ENCODE measurements around the gene RFLNA. TPM values are rescaled to one million over a fixed set of nuclear protein-coding genes. Genes with fewer than 3 reads are reported as not detected.
A peak's percentile ranks its signal among the peaks of the same experiment; 100 is the strongest.

RFLNA gene
- total and polyA plus RNA-seq, 2 of the 13 experiments (the other 11 are each of a cell fraction or from before 2014, with no cell fraction given): not detected

DNA sequence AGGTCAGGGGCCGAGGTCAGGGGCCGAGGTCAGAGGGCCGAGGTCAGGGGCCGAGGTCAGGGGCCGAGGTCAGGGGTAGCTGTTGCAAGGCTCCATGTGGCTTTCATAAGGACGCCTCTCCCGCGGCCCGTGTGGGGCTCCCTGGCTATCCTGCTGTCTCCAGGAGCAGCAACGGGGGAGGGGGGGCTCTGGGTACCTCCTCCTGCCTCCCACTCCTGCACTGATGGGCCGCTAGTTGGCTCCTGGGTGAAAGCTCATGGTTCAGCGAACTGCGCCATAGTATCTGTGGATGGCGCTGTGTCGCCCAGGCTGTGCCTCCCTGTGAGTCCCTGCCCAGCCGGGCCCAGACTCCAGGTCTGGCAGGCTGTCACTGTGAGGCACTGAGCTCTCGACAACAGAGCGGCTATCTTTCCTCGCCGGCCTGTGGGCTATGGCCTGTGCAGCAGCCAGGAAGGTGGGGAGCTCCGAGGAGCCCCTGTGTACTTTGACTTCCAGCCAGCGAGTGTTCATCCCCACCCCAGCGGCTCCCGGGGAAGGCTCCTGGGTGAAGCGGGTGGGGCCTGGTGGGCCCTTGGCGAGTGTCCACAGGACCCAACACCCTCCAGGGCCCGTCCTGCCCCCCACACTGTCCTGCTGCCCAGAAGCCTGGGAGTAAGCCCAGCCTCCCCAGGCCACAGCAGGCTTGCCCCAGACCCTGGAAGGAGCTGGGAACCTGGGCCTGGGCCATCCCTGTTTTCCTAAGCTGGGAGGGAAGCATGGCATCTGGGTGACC, 8.1 kb downstream of the RFLNA start:
- in situ Hi-C loops (cut with HindIII; ENCODE audit: extremely low pct_ligation_motif_present, low pct_unique_long_range_greater_than_20kb): no loop called here
- intact Hi-C loops (cut with micrococcal nuclease; ENCODE audit: unreplicated experiment): loop anchor here (1.0 kb wide), 1 partner anchor 8 kb away; the partner anchor contains the start of gene RFLNA
- no TSS peak for BruUV-seq (replicated peaks)
- H4K20me1 ChIP-seq (ENCODE audit: insufficient read depth, low read length): no peaks in the 10 kb centered on the region; the same call in 1 of the 2 replicates
- ChIA-PET POLR2A (no interaction called here), CTCF (ENCODE audit: low intra/inter-chr PET ratio, low total read pairs) (no interaction called here)
- H3K27ac ChIP-seq (ENCODE audit: extremely low read length, insufficient read depth, low read length): no peak overlapping the region
- H3K79me2 ChIP-seq (ENCODE audit: insufficient read depth, low read length): no peaks in the 10 kb centered on the region
- WGBS (ENCODE audit: low lambda C conversion rate): 0% methylated on average over 2 of the region's 27 CpGs
- no peak overlapping the region for H2AFZ ChIP-seq (ENCODE audit: low read length)
- FAIRE-seq: no peak
- TF ChIP-seq NR2F1 (CRISPR knock-in tag; IDR thresholded peaks at IDR 0.05) (peak in 1 of 2 experiments; percentile 79; a peak in 2 of 4 replicates), PTBP1 (IDR thresholded peaks at IDR 0.05; ENCODE audit: low read depth, low read length, poor library complexity, severe bottlenecking) (no peak), NR2F2 (IDR thresholded peaks at IDR 0.05; ENCODE audit: borderline replicate concordance, low read depth) (peak; percentile 86), HNF4A (CRISPR knock-in tag; IDR thresholded peaks at IDR 0.05) (0 out of 2 replicates have a peak, but pooled peaks have one; percentile 17), NR2F6 (IDR thresholded peaks at IDR 0.05) (peak; percentile 55; the same call in 1 of the 2 replicates), NR2F6 (CRISPR knock-in tag; IDR thresholded peaks at IDR 0.05) (no peak)
- peaks cover under 1 to 36% of the 10 kb centered on the region in 2 experiments; a peak in 3 of 5 replicates for H3K27me3 ChIP-seq (ENCODE audit: control insufficient read depth in 1 of 2, insufficient read depth in 2 of 2, low read length in 2 of 2)
- no peak overlapping the region for H3K4me2 ChIP-seq (ENCODE audit: low read depth, low read length)
- DNase-seq (ENCODE audit: low spot score): no peak
- no peak overlapping the region for H3K9ac ChIP-seq (ENCODE audit: insufficient read depth, low read depth, low read length)
- no peak overlapping the region for H3K4me3 ChIP-seq (replicated peaks in 1 of 3; ENCODE audit: insufficient read depth in 1 of 3, low read depth in 2 of 3, low read length in 3 of 3)
- peak; percentile 25 for ATAC-seq
- H3K36me3 ChIP-seq (replicated peaks in 1 of 2; ENCODE audit: control insufficient read depth in 1 of 2, insufficient read depth in 2 of 2, low read length in 2 of 2): no peaks in the 10 kb centered on the region
- no peaks in the 10 kb centered on the region for H3K4me1 ChIP-seq (ENCODE audit: insufficient read depth, low read length)
- no peaks in the 10 kb centered on the region for H3K9me3 ChIP-seq (ENCODE audit: low read length)

DNA sequence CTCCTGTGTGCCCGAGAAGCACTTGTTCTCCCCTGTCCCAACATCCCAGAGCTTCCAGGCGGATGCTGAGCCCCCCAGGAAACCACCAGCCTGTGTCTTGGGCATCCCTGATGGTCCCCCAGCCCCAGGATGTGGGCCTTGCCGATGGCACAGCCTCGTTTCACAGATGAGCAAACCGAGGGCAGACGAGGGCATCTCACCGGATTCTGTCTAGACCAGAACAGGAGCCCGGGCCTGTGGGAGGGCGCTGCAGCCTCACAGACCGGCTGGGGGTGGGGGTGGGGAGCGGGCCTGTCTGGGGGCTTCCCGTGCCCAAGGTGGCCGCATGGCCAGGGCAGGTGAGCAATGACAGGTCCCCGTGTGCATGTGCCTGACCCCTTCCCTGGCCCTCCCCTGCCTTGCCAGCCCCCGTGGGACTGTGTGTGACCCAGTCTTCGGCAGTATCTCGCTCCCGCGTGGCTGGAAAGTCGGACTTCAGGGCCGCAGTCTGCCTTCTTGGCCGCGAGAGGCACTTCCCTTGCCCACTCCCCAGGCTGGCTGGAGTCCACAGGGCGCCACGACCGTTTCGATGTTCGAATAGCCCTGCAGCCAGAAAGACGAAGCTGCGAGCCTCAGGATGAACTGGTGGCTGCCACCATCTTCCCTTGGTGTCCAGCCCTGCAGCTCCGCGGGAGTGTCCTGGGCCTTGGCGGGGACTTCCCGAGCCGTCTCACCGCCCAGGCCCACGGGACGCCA, 8.9 kb downstream of the RFLNA start:
- Histone ChIP-seq H2AFZ (ENCODE audit: low read length) (no peak overlapping the region), H3K4me3 (replicated peaks in 1 of 3; ENCODE audit: insufficient read depth in 1 of 3, low read depth in 2 of 3, low read length in 3 of 3) (no peak overlapping the region), H3K36me3 (replicated peaks in 1 of 2; ENCODE audit: control insufficient read depth in 1 of 2, insufficient read depth in 2 of 2, low read length in 2 of 2) (no peaks in the 10 kb centered on the region), H3K9ac (ENCODE audit: insufficient read depth, low read depth, low read length) (no peak overlapping the region), H3K27ac (ENCODE audit: extremely low read length, insufficient read depth, low read length) (no peak overlapping the region), H4K20me1 (ENCODE audit: insufficient read depth, low read length) (no peaks in the 10 kb centered on the region), H3K4me2 (ENCODE audit: low read depth, low read length) (no peak overlapping the region), H3K9me3 (ENCODE audit: low read length) (no peaks in the 10 kb centered on the region), H3K79me2 (ENCODE audit: insufficient read depth, low read length) (no peaks in the 10 kb centered on the region), H3K27me3 (ENCODE audit: control insufficient read depth in 1 of 2, insufficient read depth in 2 of 2, low read length in 2 of 2) (peaks cover 2 to 35% of the 10 kb centered on the region in 2 experiments; a peak in 2 of 5 replicates), H3K4me1 (ENCODE audit: insufficient read depth, low read length) (no peaks in the 10 kb centered on the region)
- BruUV-seq (replicated peaks): no TSS peak
- ChIA-PET CTCF (ENCODE audit: low intra/inter-chr PET ratio, low total read pairs) (no interaction called here), POLR2A (no interaction called here)
- no peak for FAIRE-seq
- no peak for DNase-seq (ENCODE audit: low spot score)
- no peak for ATAC-seq
- in situ Hi-C loops (cut with HindIII; ENCODE audit: extremely low pct_ligation_motif_present, low pct_unique_long_range_greater_than_20kb): no loop called here
- 69% methylated on average over 14 of the region's 38 CpGs for WGBS (ENCODE audit: low lambda C conversion rate)
- intact Hi-C loops (cut with micrococcal nuclease; ENCODE audit: unreplicated experiment): loop anchor here (1.0 kb wide), 1 partner anchor 8 kb away; the partner anchor contains the start of gene RFLNA
- TF ChIP-seq HMG20A (CRISPR knock-in tag; IDR thresholded peaks at IDR 0.05; ENCODE audit: borderline replicate concordance) (no peak), NCOA5 (CRISPR knock-in tag; IDR thresholded peaks at IDR 0.05) (no peak), STAG1 (CRISPR knock-in tag; IDR thresholded peaks at IDR 0.05) (no peak), ZFP41 (CRISPR knock-in tag; IDR thresholded peaks at IDR 0.05; ENCODE audit: borderline replicate concordance) (no peak)
- TF ChIP-seq, protein P1, sequence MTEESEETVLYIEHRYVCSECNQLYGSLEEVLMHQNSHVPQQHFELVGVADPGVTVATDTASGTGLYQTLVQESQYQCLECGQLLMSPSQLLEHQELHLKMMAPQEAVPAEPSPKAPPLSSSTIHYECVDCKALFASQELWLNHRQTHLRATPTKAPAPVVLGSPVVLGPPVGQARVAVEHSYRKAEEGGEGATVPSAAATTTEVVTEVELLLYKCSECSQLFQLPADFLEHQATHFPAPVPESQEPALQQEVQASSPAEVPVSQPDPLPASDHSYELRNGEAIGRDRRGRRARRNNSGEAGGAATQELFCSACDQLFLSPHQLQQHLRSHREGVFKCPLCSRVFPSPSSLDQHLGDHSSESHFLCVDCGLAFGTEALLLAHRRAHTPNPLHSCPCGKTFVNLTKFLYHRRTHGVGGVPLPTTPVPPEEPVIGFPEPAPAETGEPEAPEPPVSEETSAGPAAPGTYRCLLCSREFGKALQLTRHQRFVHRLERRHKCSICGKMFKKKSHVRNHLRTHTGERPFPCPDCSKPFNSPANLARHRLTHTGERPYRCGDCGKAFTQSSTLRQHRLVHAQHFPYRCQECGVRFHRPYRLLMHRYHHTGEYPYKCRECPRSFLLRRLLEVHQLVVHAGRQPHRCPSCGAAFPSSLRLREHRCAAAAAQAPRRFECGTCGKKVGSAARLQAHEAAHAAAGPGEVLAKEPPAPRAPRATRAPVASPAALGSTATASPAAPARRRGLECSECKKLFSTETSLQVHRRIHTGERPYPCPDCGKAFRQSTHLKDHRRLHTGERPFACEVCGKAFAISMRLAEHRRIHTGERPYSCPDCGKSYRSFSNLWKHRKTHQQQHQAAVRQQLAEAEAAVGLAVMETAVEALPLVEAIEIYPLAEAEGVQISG (CRISPR knock-in tag; IDR thresholded peaks at IDR 0.05): no peak
- TF ChIP-seq, protein P2, sequence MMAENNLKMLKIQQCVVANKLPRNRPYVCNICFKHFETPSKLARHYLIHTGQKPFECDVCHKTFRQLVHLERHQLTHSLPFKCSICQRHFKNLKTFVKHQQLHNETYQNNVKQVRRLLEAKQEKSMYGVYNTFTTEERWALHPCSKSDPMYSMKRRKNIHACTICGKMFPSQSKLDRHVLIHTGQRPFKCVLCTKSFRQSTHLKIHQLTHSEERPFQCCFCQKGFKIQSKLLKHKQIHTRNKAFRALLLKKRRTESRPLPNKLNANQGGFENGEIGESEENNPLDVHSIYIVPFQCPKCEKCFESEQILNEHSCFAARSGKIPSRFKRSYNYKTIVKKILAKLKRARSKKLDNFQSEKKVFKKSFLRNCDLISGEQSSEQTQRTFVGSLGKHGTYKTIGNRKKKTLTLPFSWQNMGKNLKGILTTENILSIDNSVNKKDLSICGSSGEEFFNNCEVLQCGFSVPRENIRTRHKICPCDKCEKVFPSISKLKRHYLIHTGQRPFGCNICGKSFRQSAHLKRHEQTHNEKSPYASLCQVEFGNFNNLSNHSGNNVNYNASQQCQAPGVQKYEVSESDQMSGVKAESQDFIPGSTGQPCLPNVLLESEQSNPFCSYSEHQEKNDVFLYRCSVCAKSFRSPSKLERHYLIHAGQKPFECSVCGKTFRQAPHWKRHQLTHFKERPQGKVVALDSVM (CRISPR knock-in tag; IDR thresholded peaks at IDR 0.05): no peak
